Mesenchymal stem cell (in vitro differentiated cells and primary cell): ENCODE measurements around the gene COL25A1.
A peak's percentile ranks its signal among the peaks of the same experiment; 100 is the strongest.
"Not testable (repeated sequence)": the region's sequence is repeated elsewhere in the genome, so short reads cannot be mapped to it uniquely, and the experiment has no call there.

Source experiments
- DNase-seq: peaks from one replicate; pipeline ENCODE4 v3.0.0-alpha.2; 2013
- H2AFZ ChIP-seq: one replicate; pipeline ENCODE4 v1.6.1; 2013; ENCODE audit warnings: low read depth, mild to moderate bottlenecking, control low read depth, inconsistent platforms, low read length, moderate library complexity
- H2AK5ac ChIP-seq: 2 replicates; pipeline ENCODE4 v1.6.1; 2013; ENCODE audit warnings: low read length, moderate library complexity, mild to moderate bottlenecking, inconsistent platforms; ENCODE audit not compliant: severe bottlenecking
- H2BK120ac ChIP-seq: one replicate; pipeline ENCODE4 v1.6.1; 2013; ENCODE audit warnings: low read depth, mild to moderate bottlenecking, inconsistent platforms, low read length, moderate library complexity
- H2BK12ac ChIP-seq, 2 experiments: one replicate each; pipeline ENCODE4 v1.6.1; 2013; ENCODE audit warnings: inconsistent platforms in 2 of 2, low read length in 2 of 2, mild to moderate bottlenecking in 2 of 2, moderate library complexity in 2 of 2, control low read depth in 1 of 2
- H2BK15ac ChIP-seq: one replicate; pipeline ENCODE4 v1.6.1; 2013; ENCODE audit warnings: mild to moderate bottlenecking, low read depth, inconsistent platforms; ENCODE audit not compliant: poor library complexity, severe bottlenecking
- H2BK5ac ChIP-seq: 2 replicates; pipeline ENCODE4 v1.6.1; 2013; ENCODE audit warnings: low read depth, mild to moderate bottlenecking, low read length, control low read depth, inconsistent platforms; ENCODE audit not compliant: poor library complexity, severe bottlenecking
- H3K14ac ChIP-seq, 2 experiments: one replicate each; pipeline ENCODE4 v1.6.1; 2013; ENCODE audit warnings: inconsistent platforms in 2 of 2, low read length in 2 of 2, control low read depth in 1 of 2, mild to moderate bottlenecking in 1 of 2, moderate library complexity in 1 of 2
- H3K18ac ChIP-seq, 2 experiments: one replicate each; pipeline ENCODE4 v1.6.1; 2013; ENCODE audit warnings: inconsistent platforms in 2 of 2, low read length in 2 of 2, control low read depth in 1 of 2, low read depth in 1 of 2, mild to moderate bottlenecking in 1 of 2
- H3K23ac ChIP-seq, 2 experiments: one replicate each; pipeline ENCODE4 v1.6.1; 2013; ENCODE audit warnings: inconsistent platforms in 2 of 2, low read length in 2 of 2, mild to moderate bottlenecking in 2 of 2, moderate library complexity in 2 of 2, control low read depth in 1 of 2
- H3K27ac ChIP-seq: 2 replicates; pipeline ENCODE4 v1.5.1; 2013; ENCODE audit warnings: mild to moderate bottlenecking, moderate library complexity, low read length, control low read depth, inconsistent platforms; ENCODE audit not compliant: poor library complexity, severe bottlenecking
- H3K27me3 ChIP-seq, 2 experiments: 2 replicates each; pipeline versions ENCODE4 v1.6.1 to v1.7.0; 2013; ENCODE audit warnings: low read length in 2 of 2, mild to moderate bottlenecking in 2 of 2, moderate library complexity in 2 of 2, control low read depth in 1 of 2, inconsistent platforms in 1 of 2; ENCODE audit not compliant: control insufficient read depth in 1 of 2, insufficient read depth in 1 of 2
- H3K36me3 ChIP-seq, 2 experiments: 2 replicates each; pipeline versions ENCODE4 v1.6.1 to v1.7.0; 2013; ENCODE audit warnings: low read length in 2 of 2, control low read depth in 1 of 2, inconsistent platforms in 1 of 2, low read depth in 1 of 2, mild to moderate bottlenecking in 1 of 2; ENCODE audit not compliant: insufficient read depth in 2 of 2, control insufficient read depth in 1 of 2
- H3K4ac ChIP-seq, 2 experiments: one replicate each; pipeline ENCODE4 v1.6.1; 2013; ENCODE audit warnings: inconsistent platforms in 2 of 2, low read length in 2 of 2, mild to moderate bottlenecking in 2 of 2, moderate library complexity in 2 of 2, control low read depth in 1 of 2, low read depth in 1 of 2
- H3K4me1 ChIP-seq: 2 replicates; pipeline ENCODE4 v1.6.1; 2013; ENCODE audit warnings: low read depth, low read length, control low read depth; ENCODE audit not compliant: control insufficient read depth, insufficient read depth
- H3K4me2 ChIP-seq: 2 replicates; pipeline ENCODE4 v1.6.1; 2013; ENCODE audit warnings: low read length, mild to moderate bottlenecking, inconsistent platforms; ENCODE audit not compliant: poor library complexity, severe bottlenecking
- H3K4me3 ChIP-seq, 2 experiments: 2 replicates each; pipeline versions ENCODE4 v1.5.1 to v1.7.0; 2013; ENCODE audit warnings: low read length in 2 of 2, mild to moderate bottlenecking in 2 of 2, control low read depth in 1 of 2, low read depth in 1 of 2; ENCODE audit not compliant: insufficient read depth in 1 of 2
- H3K79me1 ChIP-seq: replicated peaks from 2 replicates; pipeline ENCODE4 v1.6.1; 2013; ENCODE audit warnings: mild to moderate bottlenecking, control low read depth, low read length, inconsistent platforms; ENCODE audit not compliant: poor library complexity, severe bottlenecking
- H3K9ac ChIP-seq: 2 replicates; pipeline ENCODE4 v1.7.0; 2013; ENCODE audit warnings: mild to moderate bottlenecking, low read length, moderate library complexity
- H3K9me3 ChIP-seq: 2 replicates; pipeline ENCODE4 v1.7.0; 2013; ENCODE audit warnings: mild to moderate bottlenecking, low read length; ENCODE audit not compliant: control insufficient read depth
- H4K8ac ChIP-seq: one replicate; pipeline ENCODE4 v1.6.1; 2013; ENCODE audit warnings: inconsistent platforms, mild to moderate bottlenecking, low read length, moderate library complexity
- H4K91ac ChIP-seq: one replicate; pipeline ENCODE4 v1.6.1; 2013; ENCODE audit warnings: mild to moderate bottlenecking, low read length, inconsistent platforms
- WGBS: methylation state at CpG from one replicate; pipeline ENCODE4 v1.1.7; 2013; ENCODE audit warnings: mixed read lengths; 5-methylcytosine and 5-hydroxymethylcytosine counted together

COL25A1 gene

GRCh38 chr4:108940149-108940548 is 362.3 kb downstream of the COL25A1 start:
- Histone ChIP-seq H3K14ac (peak overlapping the region in 1 of 2 experiments; percentile 68), H3K23ac (no peak overlapping the region), H3K79me1 (no peaks in the 10 kb centered on the region), H2BK12ac (peak overlapping the region in 1 of 2 experiments; percentile 63), H3K9ac (no peak overlapping the region), H3K18ac (peak overlapping the region in 1 of 2 experiments; percentile 43), H4K91ac (no peak overlapping the region), H2BK5ac (no peak overlapping the region), H4K8ac (no peak overlapping the region), H2AFZ (no peak overlapping the region), H3K4me1 (peaks cover 3% of the 10 kb centered on the region), H3K27me3 (no peaks in the 10 kb centered on the region), H3K4ac (no peak overlapping the region), H3K9me3 (no peaks in the 10 kb centered on the region), H3K27ac (no peak overlapping the region), H3K4me3 (no peak overlapping the region), H2BK15ac (no peak overlapping the region), H3K36me3 (no peaks in the 10 kb centered on the region), H3K4me2 (no peak overlapping the region), H2BK120ac (no peak overlapping the region), H2AK5ac (no peak overlapping the region)
- 81% methylated on average over 5 of the region's 5 CpGs for WGBS
- no peak for DNase-seq

GRCh38 chr4:108937066-108937465 is 365.4 kb downstream of the COL25A1 start:
- no peak overlapping the region for H2BK5ac ChIP-seq
- H4K91ac ChIP-seq = no peak overlapping the region
- no peak overlapping the region for H2BK12ac ChIP-seq
- no peaks in the 10 kb centered on the region for H3K79me1 ChIP-seq
- H3K14ac ChIP-seq = no peak overlapping the region
- peak; percentile 52 for DNase-seq
- H3K36me3 ChIP-seq = no peaks in the 10 kb centered on the region
- no peak overlapping the region for H3K4me2 ChIP-seq
- no peak overlapping the region for H4K8ac ChIP-seq
- no peak overlapping the region for H3K27ac ChIP-seq
- H2AK5ac ChIP-seq = no peak overlapping the region
- H3K4me1 ChIP-seq = peaks cover 3% of the 10 kb centered on the region
- H2BK120ac ChIP-seq = no peak overlapping the region
- no peak overlapping the region for H3K9ac ChIP-seq
- no peaks in the 10 kb centered on the region for H3K27me3 ChIP-seq
- no peak overlapping the region for H2AFZ ChIP-seq
- H3K18ac ChIP-seq = no peak overlapping the region
- H3K4me3 ChIP-seq = no peak overlapping the region
- no peak overlapping the region for H3K23ac ChIP-seq
- WGBS = 0% methylated on average over 2 of the region's 5 CpGs
- no peaks in the 10 kb centered on the region for H3K9me3 ChIP-seq
- no peak overlapping the region for H2BK15ac ChIP-seq
- no peak overlapping the region for H3K4ac ChIP-seq

GRCh38 chr4:108933925-108934324 is 368.5 kb downstream of the COL25A1 start:
- DNase-seq, H2AFZ ChIP-seq, H2BK120ac ChIP-seq, H3K4ac ChIP-seq, H3K36me3 ChIP-seq, H2BK15ac ChIP-seq, H3K9me3 ChIP-seq, H2BK5ac ChIP-seq, H3K4me1 ChIP-seq, H3K4me2 ChIP-seq, H3K27me3 ChIP-seq, H2AK5ac ChIP-seq, H4K8ac ChIP-seq, H3K79me1 ChIP-seq, H4K91ac ChIP-seq, H3K23ac ChIP-seq, H3K4me3 ChIP-seq, H3K14ac ChIP-seq, H3K9ac ChIP-seq, H3K18ac ChIP-seq, H3K27ac ChIP-seq, H2BK12ac ChIP-seq: not testable (repeated sequence)
- 89% methylated on average over 1 of the region's 5 CpGs for WGBS

GRCh38 chr4:108933046-108933445 is 369.4 kb downstream of the COL25A1 start:
- Histone ChIP-seq H3K36me3 (no peaks in the 10 kb centered on the region), H3K18ac (no peak overlapping the region), H3K4me3 (no peak overlapping the region), H3K23ac (no peak overlapping the region), H3K9ac (no peak overlapping the region), H3K4ac (no peak overlapping the region), H3K27ac (no peak overlapping the region), H3K9me3 (no peaks in the 10 kb centered on the region), H3K79me1 (no peaks in the 10 kb centered on the region), H2BK15ac (no peak overlapping the region), H3K14ac (no peak overlapping the region), H3K27me3 (no peaks in the 10 kb centered on the region), H4K91ac (no peak overlapping the region), H2AFZ (no peak overlapping the region), H3K4me2 (no peak overlapping the region), H3K4me1 (no peaks in the 10 kb centered on the region), H2BK12ac (no peak overlapping the region), H2BK5ac (no peak overlapping the region), H2AK5ac (no peak overlapping the region), H4K8ac (no peak overlapping the region), H2BK120ac (no peak overlapping the region)
- no CpG with 5 or more reads among the region's 3 CpGs for WGBS
- peak; percentile 51 for DNase-seq
